SW 1271 (cell line): Measurements from ENCODE around the gene XXYLT1.
"Not testable (repeated sequence)": the region's sequence is repeated elsewhere in the genome, so short reads cannot be mapped to it uniquely, and the experiment has no call there.

Source experiments
- DNase-seq, 2 experiments: peaks; one replicate each; lab custom pipeline; 2025; lab: John Stamatoyannopoulos, UW

Gene XXYLT1

GRCh38 chr3:195063581-195064193, 207.3 kb downstream of the XXYLT1 start:
- DNase-seq: no peak

- no peak for DNase-seq
These were observed 208.0 kb downstream of the XXYLT1 start for GRCh38 chr3:195062866-195063540.

- DNase-seq: no peak
These were observed 209.0 kb downstream of the XXYLT1 start for GRCh38 chr3:195061756-195062655.

- no peak for DNase-seq
These were observed 210.2 kb downstream of the XXYLT1 start for GRCh38 chr3:195060531-195061291.

- no peak for DNase-seq
These were observed 210.8 kb downstream of the XXYLT1 start for GRCh38 chr3:195060217-195060481.

- no peak for DNase-seq
These were observed 211.3 kb downstream of the XXYLT1 start for GRCh38 chr3:195059471-195060216.

GRCh38 chr3:195059006-195059350, 212.0 kb downstream of the XXYLT1 start:
- DNase-seq: no peak

GRCh38 chr3:195058336-195059005, 212.5 kb downstream of the XXYLT1 start:
- no peak for DNase-seq

GRCh38 chr3:195057716-195058115, 213.2 kb downstream of the XXYLT1 start:
- no peak for DNase-seq

- DNase-seq: no peak
These were observed 214.5 kb downstream of the XXYLT1 start for GRCh38 chr3:195056506-195056905.

- no peak for DNase-seq
These were observed 216.6 kb downstream of the XXYLT1 start for GRCh38 chr3:195054311-195054710.

GRCh38 chr3:195052939-195053338, 218.0 kb downstream of the XXYLT1 start:
- DNase-seq: no peak

GRCh38 chr3:195050296-195050695, 220.7 kb downstream of the XXYLT1 start:
- not testable (repeated sequence) for DNase-seq

- DNase-seq: no peak
These were observed 222.7 kb downstream of the XXYLT1 start for GRCh38 chr3:195048059-195048905.

- DNase-seq: no peak
These were observed 223.4 kb downstream of the XXYLT1 start for GRCh38 chr3:195047536-195047935.

- DNase-seq: no peak
These were observed 224.5 kb downstream of the XXYLT1 start for GRCh38 chr3:195046441-195046840.

- no peak for DNase-seq
These were observed 225.3 kb downstream of the XXYLT1 start for GRCh38 chr3:195045481-195046210.

GRCh38 chr3:195044411-195044810, 226.5 kb downstream of the XXYLT1 start:
- no peak for DNase-seq

GRCh38 chr3:195043607-195044339, 227.2 kb downstream of the XXYLT1 start:
- no peak for DNase-seq
